ENCODE data around the gene SMYD4.
"Not testable (repeated sequence)": the region's sequence is repeated elsewhere in the genome, so short reads cannot be mapped to it uniquely, and the experiment has no call there.

SMYD4 gene

DNA sequence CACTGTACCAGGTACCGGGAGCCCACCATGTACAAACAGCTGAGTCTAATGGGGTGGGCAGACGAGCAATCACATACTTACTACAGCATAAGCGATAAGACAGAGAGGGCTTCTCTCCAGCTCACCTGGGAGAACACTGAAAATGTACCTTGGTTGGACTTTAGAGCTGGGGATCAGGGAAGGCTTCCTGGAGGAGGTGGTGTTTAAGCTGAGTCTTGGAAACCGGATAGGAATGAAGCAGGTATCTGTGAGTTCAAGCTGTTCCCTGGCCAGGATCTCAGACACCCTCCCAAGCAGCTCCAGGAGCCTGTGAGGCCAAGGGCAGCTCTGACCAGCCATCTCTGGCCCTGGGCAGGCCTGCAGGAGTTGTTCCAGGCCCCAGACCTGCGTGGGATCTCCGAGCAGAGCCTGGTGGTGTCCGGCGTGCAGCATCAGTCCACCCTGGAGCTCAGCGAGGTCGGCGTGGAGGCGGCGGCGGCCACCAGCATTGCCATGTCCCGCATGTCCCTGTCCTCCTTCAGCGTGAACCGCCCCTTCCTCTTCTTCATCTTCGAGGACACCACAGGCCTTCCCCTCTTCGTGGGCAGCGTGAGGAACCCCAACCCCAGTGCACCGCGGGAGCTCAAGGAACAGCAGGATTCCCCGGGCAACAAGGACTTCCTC lies 75.8 kb downstream of the SMYD4 start:
- no peak for DNase-seq

DNA sequence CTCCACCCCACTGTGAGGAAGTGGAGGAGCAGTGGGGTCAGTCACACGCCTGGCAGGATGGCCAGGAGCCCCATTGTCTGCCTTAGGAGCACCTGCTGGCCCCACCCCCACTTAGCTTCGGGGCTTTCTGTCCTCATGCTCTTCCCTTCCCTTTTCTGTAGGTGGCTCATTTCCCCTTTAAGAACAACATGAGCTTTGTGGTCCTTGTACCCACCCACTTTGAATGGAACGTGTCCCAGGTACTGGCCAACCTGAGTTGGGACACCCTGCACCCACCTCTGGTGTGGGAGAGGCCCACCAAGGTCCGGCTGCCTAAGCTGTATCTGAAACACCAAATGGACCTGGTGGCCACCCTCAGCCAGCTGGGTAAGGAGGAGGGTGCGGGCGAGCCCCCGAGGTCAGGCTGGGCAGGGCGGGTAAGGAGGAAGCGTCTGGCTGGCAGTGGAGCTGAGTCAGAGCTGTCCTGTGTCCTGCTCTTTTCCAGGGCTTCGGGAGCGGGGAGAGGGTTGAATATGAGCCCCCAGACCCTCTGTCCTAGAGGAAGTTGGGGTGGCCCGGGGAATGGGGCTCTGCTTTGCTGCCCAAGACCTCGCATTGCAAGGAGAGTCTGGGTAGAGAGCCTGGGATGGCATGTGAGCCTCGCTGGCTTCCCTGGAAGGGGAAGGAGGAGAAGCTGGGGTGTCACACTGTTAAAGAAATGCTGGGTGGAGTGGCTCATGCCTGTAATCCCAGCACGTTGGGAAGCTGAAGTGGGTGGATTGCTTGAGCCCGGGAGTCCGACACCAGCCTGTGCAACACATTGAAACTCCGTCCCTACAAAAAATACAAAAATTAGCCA lies 77.1 kb downstream of the SMYD4 start:
- DNase-seq: no peak

DNA sequence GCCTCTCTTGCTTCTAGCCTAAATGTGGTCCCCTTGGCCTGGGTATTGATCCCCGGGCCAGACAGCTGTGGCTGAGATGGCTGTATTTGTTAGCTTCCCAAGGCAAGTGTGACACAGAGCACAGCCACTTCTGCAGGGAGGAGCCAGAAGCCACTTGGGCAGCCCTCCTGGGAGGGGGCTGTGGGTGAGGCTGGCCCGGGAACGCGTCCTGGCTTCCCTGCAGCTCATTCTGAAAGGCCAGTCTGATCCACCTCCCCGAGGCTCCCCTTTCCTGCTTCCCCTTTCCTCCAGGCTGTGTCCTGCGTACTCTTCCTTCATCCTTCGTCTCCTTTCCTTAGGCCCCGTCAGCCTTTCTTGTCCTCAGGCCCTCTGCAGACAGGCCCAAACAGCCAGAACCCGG lies 79.1 kb downstream of the SMYD4 start:
- DNase-seq: no peak

DNA sequence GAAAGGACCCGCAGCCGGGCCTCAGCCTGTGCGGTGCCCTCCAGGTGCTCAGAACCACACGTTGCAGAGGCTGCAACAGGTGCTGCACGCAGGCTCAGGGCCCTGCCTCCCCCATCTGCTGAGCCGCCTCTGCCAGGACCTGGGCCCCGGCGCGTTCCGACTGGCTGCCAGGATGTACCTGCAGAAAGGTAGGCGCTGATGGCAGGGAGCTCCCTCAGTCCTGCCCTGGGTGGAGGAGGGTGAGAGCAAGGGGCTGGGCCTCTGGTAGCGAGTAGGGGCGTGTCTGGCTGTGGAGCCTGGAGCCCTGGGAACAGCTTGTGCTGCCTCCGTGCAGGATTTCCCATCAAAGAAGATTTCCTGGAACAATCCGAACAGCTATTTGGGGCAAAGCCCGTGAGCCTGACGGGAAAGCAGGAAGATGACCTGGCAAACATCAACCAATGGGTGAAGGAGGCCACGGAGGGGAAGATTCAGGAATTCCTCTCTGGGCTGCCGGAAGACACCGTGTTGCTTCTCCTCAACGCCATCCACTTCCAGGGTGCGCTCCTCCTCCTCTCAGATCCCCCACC lies 82.6 kb downstream of the SMYD4 start:
- no peak for DNase-seq

DNA sequence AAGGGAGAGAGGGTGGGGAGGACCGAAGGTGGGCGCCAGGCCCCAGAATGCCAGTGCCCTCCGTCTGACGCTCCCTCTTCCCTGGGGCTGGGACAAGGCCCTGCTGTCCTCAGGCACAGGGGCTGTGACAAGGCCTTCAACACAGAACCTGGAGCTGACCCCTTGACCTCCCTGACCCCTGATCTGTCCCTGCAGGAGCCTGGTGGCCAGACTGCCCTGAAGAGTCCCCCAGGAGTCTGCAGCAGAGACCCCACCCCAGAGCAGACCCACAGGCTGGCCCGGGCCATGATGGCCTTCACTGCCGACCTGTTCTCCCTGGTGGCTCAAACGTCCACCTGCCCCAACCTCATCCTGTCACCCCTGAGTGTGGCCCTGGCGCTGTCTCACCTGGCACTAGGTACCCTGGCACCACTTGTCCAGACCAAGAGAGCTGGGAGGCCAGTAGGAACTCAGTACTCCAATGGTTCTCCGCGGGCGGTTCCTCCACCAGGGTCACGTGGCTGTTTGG lies 84.1 kb downstream of the SMYD4 start:
- no peak for DNase-seq

DNA sequence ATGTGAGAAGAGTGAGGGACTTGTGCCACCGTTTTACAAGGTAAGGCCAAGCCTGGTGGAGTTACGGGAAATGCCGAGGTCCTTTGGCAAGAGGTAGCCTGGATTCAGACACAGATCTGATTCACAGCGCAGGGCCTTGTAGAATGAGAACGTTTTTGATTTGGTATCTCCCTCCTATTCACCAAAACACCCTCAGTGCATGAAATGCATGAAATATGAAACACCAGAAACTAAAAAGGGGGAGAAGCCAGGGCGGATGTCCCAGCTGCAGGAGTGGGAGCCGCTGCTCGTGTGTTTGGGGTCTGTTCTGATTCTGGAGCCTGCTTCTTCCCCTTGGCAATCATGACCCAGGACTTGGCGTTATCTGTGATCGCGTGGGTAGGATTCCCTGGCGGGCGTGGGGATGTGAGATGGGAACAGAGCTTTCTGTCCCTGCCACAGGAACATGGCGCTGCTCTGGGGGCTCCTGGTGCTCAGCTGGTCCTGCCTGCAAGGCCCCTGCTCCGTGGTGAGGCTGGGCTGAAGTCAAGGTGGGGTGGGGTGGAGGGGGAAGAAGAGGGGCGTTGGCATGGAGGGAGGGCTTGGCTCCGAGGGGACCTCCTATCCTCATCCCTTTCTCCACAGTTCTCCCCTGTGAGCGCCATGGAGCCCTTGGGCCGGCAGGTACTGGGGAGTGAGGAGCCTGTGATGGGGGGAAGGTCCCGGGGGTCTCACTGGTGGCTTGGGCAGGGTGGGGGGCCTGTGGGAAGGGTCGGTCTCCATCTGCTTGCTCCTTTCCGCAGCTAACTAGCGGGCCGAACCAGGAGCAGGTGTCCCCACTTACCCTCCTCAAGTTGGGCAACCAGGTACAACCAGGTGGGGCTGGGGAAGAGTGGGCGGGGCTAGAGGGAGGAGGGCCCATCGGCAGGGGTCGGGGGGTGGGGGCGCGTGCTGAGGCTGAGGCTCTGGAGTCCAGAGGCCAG lies 84.9 kb downstream of the SMYD4 start:
- DNase-seq: no peak

DNA sequence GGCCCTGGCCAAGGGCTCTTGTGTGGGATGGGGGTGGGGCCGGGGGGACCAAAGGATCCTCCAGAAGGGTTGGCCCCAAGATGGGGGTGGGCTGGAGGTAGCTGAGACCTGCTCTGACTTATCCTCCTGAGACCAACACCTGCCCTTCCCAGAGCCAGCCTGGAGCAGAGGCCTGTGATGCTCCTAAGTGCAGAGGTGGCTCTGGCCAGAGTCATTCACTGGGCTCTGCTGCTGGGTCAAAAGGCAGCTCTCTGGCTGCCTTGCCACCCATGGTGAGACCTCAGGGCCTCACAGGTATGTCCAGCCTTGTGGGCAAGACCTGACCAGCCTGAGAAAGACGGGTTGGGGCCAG lies 86.6 kb downstream of the SMYD4 start:
- no peak for DNase-seq

DNA sequence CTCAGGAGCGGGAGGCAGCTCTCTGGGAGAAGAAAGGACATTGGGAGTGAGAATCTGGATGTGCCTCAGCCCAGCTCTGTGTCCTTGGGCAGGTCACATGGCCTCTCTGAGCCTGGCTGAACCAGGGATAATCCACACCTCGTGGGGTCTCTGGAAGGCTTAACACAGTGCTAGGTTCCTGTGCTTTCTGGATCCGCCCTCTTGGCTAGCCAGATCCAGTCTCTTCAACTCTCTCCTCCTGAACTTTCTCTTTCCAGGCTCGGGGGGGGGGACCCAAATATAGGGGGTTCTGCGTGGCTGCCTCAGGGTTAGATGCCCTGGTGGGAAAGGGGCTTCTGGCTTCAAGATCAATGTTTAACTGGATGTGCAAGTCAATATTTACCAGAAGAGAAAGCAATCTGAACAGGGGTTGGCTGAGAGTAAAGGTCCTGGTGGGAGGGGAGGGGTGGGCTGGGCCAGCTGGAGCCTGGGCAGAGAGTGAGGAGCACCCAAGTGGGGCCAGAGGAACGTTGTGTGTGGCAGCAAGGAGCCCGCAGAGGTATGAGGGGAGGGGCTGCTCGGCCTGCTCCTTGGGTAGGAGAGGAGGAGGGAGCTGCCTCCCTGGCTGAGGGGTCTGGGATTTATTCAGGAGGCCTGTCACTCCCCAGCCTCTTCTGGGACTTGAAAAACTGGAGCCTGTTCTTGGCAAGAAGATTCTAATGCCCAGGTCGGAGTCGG lies 87.2 kb downstream of the SMYD4 start, which contains the start of gene SERPINF2:
TSS of gene SERPINF2 (plus strand) at position 501 of the 717 bp plus-strand sequence. CDS start 2,125 bp downstream, outside the sequence.
- DNase-seq: no peak

DNA sequence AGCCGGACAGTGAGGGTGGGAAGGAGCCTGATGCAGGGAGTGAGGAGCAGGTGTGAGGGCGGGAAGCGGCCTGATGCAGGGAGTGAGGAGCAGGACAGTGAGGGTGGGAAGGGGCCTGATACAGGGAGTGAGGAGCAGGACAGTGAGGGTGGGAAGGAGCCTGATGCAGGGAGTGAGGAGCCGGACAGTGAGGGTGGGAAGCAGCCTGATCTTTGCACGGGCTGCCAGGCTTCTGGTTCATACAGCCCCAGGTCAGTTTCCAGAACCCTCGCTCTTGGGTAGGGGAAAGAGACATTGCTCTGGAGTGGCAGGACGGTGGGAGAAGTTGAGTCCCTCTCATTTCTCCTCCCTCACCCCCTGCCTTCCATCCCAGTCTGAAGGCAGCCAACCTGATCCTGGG lies 87.8 kb downstream of the SMYD4 start:
- not testable (repeated sequence) for DNase-seq

DNA sequence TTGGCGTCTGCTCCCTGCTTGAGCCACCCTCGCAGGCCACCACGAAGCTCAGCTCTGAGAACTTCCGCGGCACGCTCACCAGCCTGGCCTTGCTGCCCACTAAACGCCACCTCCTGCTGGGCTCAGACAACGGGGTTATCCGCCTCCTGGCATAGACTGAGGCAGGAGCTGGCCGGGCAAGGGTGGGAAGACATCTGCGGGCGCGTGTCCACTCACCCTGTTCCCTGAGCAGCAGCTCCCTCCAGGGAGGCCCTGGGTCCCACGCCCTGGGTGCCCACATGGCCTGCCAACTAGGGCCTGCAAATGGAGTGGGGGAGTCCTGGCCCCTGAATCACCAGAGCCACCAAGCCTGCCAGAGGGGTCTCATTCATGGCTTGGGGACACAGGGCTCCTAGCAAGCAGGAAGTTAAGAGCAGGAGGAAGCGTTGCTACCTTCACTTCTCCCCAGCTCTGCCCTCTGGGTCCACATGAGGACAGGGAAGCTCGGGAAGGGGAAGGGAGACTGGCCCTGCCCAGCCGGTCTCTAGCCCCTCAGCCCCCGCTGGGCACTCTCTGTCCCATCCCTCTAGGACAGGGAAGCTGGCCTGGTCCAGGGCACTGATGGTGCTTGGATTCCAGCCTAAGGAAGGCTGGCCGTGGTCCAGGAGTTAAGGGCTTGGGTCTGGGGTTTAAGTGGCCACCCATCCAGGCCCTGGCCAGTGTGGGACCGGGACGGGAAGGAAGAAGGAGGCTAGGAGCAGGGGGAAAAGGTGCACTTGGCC lies 92.0 kb downstream of the SMYD4 start:
- no peak for DNase-seq

DNA sequence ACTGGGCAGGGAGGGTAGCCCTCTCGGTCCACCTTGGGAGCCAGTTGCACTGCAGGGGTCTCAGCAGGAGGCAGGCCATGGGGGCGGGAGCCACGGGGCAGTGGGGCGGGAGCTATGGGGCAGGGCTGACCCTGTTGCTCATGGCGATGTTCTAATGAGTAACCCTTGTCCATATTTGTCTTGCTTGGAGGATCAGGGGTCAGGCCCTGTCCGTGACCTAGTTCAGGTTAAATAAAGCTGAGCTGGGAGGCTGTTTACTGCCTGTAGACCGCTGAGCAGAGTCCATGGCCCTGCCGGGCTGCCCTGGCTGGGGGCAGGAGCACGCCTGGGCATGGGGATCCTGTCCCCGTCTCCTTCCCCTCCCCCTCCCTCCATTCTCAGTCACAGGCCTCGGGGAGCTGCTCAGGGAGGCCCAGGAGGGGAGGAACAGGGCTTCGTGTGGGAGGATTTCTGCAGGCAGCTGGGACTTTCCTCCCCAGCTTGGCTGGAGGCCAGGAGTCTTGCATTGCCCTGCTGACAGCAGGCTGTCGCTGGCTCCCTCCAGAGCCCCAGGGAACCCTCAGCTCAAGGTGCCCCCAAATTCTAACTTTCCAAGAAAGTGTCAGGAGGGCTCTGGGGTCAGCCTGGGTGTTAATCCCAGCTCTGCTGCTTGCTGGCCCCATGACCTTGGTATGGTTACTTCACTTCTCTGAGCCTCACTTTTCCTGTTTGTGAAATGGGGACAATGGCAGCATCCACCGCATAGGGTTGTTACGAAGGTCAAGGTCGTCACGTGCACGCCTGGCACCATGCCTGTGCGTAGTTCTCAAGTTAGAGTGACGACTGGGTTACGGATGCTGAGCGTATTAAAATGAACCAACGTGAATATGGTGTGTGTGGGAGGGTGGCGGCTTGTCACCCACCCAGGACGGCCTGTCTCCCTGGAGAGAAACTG lies 93.1 kb downstream of the SMYD4 start:
- DNase-seq: no peak

DNA sequence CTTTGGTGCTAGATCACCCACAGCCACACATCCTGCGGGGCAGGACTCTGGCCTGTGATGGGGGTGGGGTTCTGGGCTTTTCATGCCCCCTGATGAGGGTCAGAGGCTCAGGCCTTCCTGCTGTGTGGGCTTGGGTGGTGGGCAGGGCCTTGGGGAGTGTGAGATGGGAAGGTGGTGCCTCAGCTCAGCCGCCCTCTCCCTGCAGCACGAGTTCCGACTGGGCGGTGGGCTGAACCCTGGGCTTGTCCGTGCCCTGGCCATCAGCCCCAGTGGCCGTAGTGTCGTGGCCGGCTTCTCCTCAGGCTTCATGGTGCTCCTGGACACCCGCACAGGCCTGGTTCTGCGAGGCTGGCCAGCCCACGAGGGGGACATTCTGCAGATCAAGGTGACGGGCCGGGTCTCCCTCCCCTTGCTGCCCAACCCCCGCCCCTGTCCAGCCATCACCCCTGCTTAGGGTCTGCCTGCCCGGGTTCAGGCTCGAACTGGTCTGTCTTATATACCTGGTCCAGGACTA lies 93.8 kb downstream of the SMYD4 start:
- no peak for DNase-seq

DNA sequence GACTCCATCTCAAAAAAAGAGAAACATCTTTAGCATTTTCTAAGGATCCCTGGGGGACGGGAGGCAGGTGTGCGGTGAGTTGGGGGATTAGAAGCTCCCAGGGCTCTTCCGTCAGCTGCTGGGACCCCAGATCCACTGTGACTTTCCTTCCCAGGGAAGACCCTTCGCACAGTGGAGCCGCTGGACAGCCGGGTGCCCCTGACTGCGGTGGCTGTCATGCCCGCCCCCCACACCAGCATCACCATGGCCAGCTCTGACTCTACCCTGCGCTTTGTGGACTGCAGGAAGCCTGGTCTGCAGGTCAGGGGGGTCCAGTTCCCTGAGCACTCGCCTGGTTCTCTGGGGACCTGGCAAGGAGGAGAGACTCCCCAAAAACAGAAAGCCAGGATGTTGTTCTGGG lies 94.3 kb downstream of the SMYD4 start:
- DNase-seq: no peak

DNA sequence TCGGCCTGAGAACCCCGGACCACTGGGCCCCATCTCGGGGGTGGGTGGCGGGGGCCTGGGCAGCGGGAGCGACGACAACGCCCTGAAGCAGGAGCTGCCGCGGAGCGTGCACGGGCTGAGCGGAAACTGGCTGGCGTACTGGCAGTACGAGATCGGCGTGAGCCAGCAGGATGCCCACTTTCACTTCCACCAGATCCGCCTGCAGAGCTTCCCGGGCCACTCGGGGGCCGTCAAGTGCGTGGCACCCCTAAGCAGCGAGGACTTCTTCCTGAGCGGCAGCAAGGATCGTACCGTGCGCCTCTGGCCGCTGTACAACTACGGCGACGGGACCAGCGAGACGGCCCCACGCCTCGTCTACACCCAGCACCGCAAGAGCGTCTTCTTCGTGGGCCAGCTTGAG lies 95.9 kb downstream of the SMYD4 start:
- DNase-seq: no peak

DNA sequence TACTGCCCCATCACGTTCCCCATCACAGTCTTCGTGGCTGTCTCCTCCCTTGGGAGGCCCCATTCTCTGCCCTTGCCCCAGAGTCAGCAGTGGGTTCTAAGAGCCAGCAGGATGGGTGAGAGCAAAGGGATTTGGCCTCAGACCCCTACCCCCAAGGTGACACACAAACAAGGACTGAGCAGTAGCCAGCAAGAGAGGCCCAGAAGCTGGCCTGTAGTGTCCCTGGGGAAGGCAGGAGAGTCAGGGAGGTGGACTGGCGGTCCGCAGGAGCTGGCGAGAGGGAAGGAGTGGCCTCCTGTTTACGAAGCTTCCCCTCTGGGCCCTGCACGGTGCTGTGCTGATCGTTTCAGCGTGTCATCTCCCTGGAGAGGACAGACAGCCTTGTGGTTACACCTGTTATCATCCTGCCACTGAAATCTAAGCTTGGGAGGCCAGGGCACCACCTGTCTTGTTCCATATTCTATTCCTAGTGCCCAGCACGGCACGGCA lies 96.8 kb downstream of the SMYD4 start:
- DNase-seq: no peak

DNA sequence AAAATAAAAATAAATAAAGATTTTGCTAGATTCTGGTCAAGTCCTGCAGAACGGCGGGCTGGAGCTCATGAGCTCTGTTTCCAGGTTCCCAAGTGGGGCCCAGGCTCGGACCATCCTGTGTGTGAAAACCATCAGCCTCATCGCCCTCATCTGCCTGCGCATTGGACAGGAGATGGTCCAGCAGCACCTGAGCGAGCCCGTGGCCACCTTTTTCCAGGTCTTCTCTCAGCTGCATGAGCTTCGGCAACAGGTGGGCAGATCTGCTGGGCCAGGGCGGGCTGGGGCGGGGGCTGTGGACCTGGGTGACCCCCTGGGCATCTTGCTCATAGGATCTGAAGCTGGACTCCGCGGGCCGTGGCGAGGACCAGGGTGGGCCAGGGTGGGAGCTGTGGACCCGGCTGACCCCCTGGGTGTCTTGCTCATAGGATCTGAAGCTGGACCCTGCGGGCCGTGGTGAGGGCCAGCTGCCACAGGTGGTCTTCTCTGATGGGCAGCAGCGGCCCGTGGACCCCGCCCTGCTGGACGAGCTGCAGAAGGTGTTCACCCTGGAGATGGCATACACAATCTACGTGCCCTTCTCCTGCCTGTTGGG lies 97.4 kb downstream of the SMYD4 start:
- no peak for DNase-seq

DNA sequence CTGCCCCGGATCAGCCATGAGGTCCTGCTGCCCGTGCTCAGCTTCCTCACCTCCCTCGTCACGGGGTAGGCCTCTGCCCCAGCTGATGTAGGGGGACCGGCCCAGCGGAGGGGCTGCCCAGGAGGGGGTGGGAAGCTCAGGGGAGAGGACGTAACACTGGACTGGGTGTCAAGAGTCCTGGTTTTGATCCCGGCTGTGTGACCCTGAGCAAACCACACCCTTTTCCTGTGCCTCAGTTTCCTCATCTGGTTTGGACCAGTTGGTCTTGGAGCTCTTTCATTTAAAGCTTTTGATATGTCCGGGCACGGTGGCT lies 98.6 kb downstream of the SMYD4 start:
- no peak for DNase-seq

DNA sequence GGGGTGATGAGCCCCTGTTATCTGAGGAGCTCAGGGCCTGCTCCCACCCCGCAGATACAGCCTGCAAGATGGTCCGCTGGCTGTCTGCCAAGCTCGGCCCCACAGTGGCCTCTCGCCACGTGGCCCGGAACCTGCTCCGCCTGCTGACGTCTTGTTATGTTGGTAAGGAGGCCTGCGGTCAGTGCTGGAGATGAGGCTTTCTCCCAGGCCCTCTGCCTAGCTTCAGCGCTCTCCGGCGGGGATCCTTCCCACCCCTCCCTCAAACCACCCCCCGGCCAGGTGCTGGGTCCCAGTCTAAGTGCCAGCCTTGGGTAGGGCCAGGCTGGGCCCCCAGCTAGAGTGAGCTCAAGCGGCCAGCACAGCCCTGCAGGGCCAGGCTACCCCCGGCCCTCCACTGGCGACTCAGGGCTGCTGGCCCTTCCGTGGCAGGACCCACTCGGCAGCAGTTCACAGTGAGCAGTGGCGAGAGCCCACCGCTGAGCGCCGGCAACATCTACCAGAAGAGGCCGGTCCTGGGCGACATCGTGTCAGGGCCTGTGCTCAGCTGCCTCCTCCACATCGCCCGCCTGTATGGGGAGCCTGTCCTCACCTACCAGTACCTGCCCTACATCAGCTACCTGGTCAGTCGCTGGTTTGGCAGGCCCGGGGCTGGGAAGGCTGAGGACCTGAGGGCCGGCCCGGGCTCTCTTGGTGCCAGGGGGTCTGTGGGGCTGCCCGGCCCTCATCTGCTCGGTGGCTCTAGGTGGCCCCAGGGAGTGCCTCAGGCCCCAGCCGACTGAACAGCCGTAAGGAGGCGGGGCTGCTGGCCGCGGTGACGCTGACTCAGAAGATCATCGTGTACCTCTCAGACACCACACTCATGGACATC lies 99.1 kb downstream of the SMYD4 start:
- DNase-seq: no peak

DNA sequence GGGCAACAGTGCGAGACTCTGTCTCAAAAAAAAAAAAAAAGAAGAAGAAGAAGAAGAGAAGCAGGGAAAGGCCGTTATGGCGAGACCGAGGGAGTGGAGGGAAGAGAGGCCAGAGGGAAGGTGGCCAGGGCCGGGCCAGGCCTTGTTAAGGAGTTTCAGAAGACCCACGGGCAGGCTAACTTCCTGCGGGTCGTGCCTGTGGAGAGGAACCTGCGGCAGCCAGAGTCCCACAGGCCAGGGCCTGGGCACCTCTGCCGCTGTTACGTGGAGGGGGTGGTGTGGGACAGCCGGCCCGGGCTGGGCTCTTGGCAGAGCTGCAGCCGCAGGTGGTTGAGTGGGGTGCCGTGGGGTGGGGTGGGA lies 99.8 kb downstream of the SMYD4 start:
- DNase-seq: no peak

Data from NCI-H446 treated with DMSO at 0.1 percent for 48 hours (cell line).